Measurements from ENCODE around the gene SLC29A1.

GRCh38 chr6:44179072-44179536 is 44.3 kb upstream of the SLC29A1 start:
- TF ChIP-seq CTCF (IDR thresholded peaks at IDR 0.05; ENCODE audit: low read depth, low read length) (no peak), EZH2phosphoT487 (IDR thresholded peaks at IDR 0.05; ENCODE audit: low read depth) (no peak)
